ENCODE results near the gene MN1.

DNA sequence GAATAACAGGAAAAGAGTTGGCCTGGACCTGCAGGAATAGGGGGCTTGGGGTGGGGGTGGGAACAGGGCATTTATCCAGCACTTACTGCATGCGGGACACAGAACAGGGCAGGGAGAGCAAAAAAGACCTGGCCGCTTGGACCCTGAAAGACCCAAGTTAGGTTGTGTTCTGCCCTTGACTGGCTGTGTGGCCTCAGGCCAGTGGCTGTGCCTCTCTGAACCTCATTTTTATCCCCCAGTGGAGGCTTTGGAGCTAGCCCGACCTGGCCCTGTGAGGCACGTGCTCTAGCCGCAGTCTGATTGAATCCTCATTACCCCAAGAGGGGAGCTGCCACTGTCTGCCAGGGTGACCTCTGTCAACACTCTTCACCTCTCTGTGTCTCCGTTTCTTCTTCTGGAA lies 68.7 kb downstream of the MN1 start:
- TF ChIP-seq CTCF (conservative IDR thresholded peaks at IDR 0.05 in 1 of 2, IDR thresholded peaks at IDR 0.05 in 1 of 2; ENCODE audit: low read depth in 1 of 2, low read length in 2 of 2): no peak
- no peak for TF ChIP-seq EZH2 (IDR thresholded peaks at IDR 0.05; ENCODE audit: low read length, missing control alignments)
